NCI-H2227 (cell line): ENCODE results near the gene CELSR3.

ENCODE experiments used
- DNase-seq: peaks from one replicate; lab custom pipeline; 2025; ENCODE audit not compliant: unreplicated experiment; lab: John Stamatoyannopoulos, UW

Gene CELSR3

GRCh38 chr3:48661501-48662144, 1.1 kb downstream of the CELSR3 start:
- DNase-seq = no peak

- no peak for DNase-seq
Observed at GRCh38 chr3:48660800-48661400, 1.8 kb downstream of the CELSR3 start.

GRCh38 chr3:48656841-48657281, 5.8 kb downstream of the CELSR3 start:
- DNase-seq = no peak

- DNase-seq = no peak
Observed at GRCh38 chr3:48656061-48656840, 6.4 kb downstream of the CELSR3 start.

- DNase-seq = no peak
Observed at GRCh38 chr3:48655606-48656005, 7.1 kb downstream of the CELSR3 start.

GRCh38 chr3:48655063-48655462, 7.6 kb downstream of the CELSR3 start:
- DNase-seq = no peak

- DNase-seq = no peak
Observed at GRCh38 chr3:48652923-48653715, 9.6 kb downstream of the CELSR3 start.

- no peak for DNase-seq
Observed at GRCh38 chr3:48651771-48652170, 10.9 kb downstream of the CELSR3 start.

GRCh38 chr3:48650723-48651122, 12.0 kb downstream of the CELSR3 start:
- DNase-seq = no peak

GRCh38 chr3:48648188-48648850, 14.4 kb downstream of the CELSR3 start:
- DNase-seq = no peak

GRCh38 chr3:48647714-48648113, 15.0 kb downstream of the CELSR3 start:
- DNase-seq = no peak

- DNase-seq = no peak
Observed at GRCh38 chr3:48644898-48645760, 17.6 kb downstream of the CELSR3 start.

GRCh38 chr3:48642605-48643004, 20.1 kb downstream of the CELSR3 start:
- DNase-seq = no peak

GRCh38 chr3:48641396-48641795, 21.3 kb downstream of the CELSR3 start:
- no peak for DNase-seq

- DNase-seq = no peak
Observed at GRCh38 chr3:48639944-48640606, 22.6 kb downstream of the CELSR3 start.

GRCh38 chr3:48637305-48637704, 25.4 kb downstream of the CELSR3 start:
- no peak for DNase-seq

- DNase-seq = no peak
Observed at GRCh38 chr3:48636149-48636655, 26.5 kb downstream of the CELSR3 start.

GRCh38 chr3:48635222-48636021, 27.3 kb downstream of the CELSR3 start, which contains the start of gene SLC26A6:
Gene SLC26A6 (minus strand): TSS chr3:48635461. CDS start chr3:48635393, 68 bp downstream.
- DNase-seq = peak; percentile 96
